ENCODE data around the gene RSPRY1. TPM values are rescaled to one million over a fixed set of nuclear protein-coding genes. Genes with fewer than 3 reads are reported as not detected.

The RSPRY1 gene
- total RNA-seq, 1 donor from 2014 or later, result 36.5 TPM

DNA sequence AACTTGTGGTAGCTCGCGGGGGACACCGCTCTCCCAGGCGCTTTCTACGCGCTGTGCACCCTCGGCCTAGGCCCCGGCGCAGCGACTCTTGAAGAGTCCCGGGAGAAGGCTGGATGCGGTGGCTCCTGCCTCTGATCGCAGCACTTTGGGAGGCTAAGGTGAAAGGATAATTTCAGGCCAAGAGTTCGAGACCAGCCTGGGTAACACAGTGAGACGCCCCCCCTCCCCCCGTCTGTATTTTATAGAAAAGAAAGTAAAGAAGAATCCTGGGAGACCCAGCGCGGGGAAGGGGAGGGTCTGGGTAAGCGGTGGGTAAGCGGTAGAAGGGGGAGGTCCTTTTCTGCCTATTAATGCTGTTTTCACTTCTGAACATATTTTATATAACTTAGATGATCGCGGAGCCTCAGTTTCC is 98.8 kb downstream of the RSPRY1 start:
- Histone ChIP-seq H3K4me1 (ENCODE audit: control insufficient read depth in 3 of 3, insufficient read depth in 3 of 3, low read length in 3 of 3) (peaks cover 0 to 8% (median 7%) of the 10 kb centered on the region in 3 donors), H3K27me3 (ENCODE audit: control insufficient read depth in 3 of 3, insufficient read depth in 3 of 3, low read length in 3 of 3) (peaks cover 17 to 22% (median 18%) of the 10 kb centered on the region in 3 donors), H3K9me3 (ENCODE audit: control insufficient read depth in 3 of 3, low read length in 3 of 3) (no peaks in the 10 kb centered on the region), H3K4me3 (ENCODE audit: low read length in 3 of 3) (peak overlapping the region; percentile 51 to 66 (median 57)), H3K9ac (ENCODE audit: low read depth in 1 of 3, low read length in 3 of 3) (peak overlapping the region in 2 of 3 donors; percentile 53 to 66), H3K36me3 (ENCODE audit: control insufficient read depth in 3 of 3, insufficient read depth in 3 of 3, low read length in 3 of 3) (no peaks in the 10 kb centered on the region), H3K27ac (ENCODE audit: low read depth, low read length) (no peak overlapping the region)

DNA sequence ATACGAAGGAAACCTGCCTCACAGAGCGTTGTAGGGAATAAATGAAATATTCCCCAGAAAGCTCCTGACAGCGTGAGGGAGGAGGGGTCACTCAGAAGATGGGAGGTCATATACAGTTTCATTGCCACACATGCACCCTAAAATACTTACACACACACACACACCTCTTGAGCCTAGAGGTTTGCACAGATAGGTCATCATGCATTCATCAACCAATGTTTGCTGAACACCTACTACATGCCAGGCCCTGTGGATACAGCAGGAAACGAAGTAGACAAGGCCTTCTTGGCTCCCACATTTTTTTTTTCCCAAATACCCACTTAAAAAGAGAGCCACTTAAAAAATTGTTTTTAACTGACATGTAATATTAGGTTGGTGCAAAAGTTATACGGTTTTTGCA is 99.2 kb downstream of the RSPRY1 start:
- H3K27ac ChIP-seq (ENCODE audit: low read depth, low read length), result no peak overlapping the region
- H3K27me3 ChIP-seq (ENCODE audit: control insufficient read depth in 3 of 3, insufficient read depth in 3 of 3, low read length in 3 of 3), result peaks cover 17 to 22% (median 18%) of the 10 kb centered on the region in 3 donors
- H3K4me1 ChIP-seq (ENCODE audit: control insufficient read depth in 3 of 3, insufficient read depth in 3 of 3, low read length in 3 of 3), result peaks cover 0 to 8% (median 7%) of the 10 kb centered on the region in 3 donors
- no peaks in the 10 kb centered on the region for H3K9me3 ChIP-seq (ENCODE audit: control insufficient read depth in 3 of 3, low read length in 3 of 3)
- H3K36me3 ChIP-seq (ENCODE audit: control insufficient read depth in 3 of 3, insufficient read depth in 3 of 3, low read length in 3 of 3), result no peaks in the 10 kb centered on the region
- no peak overlapping the region for H3K4me3 ChIP-seq (ENCODE audit: low read length in 3 of 3)
- no peak overlapping the region for H3K9ac ChIP-seq (ENCODE audit: low read depth in 1 of 3, low read length in 3 of 3)

DNA sequence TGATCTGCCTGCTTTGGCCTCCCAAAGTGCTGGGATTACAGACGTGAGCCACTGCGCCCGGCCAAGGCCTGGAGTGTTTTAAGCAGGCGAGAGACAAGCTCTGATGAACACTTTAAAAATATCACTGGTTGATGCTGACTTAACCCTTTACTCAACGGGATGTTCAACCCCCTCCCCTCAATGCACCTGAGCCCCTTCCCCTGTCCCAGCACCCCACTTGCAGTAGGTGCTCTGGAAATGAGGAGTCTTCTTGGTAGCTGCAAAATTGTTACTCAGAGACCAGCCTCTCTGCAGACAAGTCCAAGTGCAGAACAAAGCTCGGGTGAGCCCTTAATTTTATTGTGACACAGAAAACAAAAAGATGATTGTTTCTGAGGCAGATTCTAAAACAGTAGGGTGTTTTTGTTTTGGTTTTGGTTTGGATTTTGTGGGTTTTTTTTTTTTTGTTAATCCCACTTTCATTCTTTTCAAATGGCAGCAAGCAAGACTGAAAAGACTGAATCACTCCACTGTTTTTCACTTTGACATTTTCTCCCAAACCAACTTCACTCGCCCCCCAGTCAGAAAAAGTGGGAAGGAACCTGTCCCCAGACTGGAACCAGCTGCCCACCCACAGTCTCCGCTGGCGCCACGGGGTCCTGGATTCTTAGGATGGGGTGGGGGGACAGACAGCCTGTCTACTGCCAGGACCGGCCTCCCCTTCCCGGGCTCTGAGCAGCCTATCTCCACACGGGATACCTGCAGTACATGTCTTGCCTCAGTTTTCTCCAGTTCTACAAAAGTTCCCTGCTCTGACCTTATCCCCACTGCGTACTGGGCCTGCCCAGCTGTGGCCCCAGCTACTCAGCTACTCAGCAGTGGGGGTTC is 103.5 kb downstream of the RSPRY1 start:
- Histone ChIP-seq H3K9me3 (ENCODE audit: control insufficient read depth in 3 of 3, low read length in 3 of 3) (no peaks in the 10 kb centered on the region), H3K4me1 (ENCODE audit: control insufficient read depth in 3 of 3, insufficient read depth in 3 of 3, low read length in 3 of 3) (peaks cover 0 to 3% (median 0%) of the 10 kb centered on the region in 3 donors), H3K27me3 (ENCODE audit: control insufficient read depth in 3 of 3, insufficient read depth in 3 of 3, low read length in 3 of 3) (no peaks in the 10 kb centered on the region), H3K4me3 (ENCODE audit: low read length in 3 of 3) (no peak overlapping the region), H3K9ac (ENCODE audit: low read depth in 1 of 3, low read length in 3 of 3) (no peak overlapping the region), H3K27ac (ENCODE audit: low read depth, low read length) (no peak overlapping the region), H3K36me3 (ENCODE audit: control insufficient read depth in 3 of 3, insufficient read depth in 3 of 3, low read length in 3 of 3) (no peaks in the 10 kb centered on the region)

Other genes with a start within 250 kb of the RSPRY1 start
- gene CETP, start 224.4 kb upstream of the RSPRY1 start, total RNA-seq, result 3.1 TPM
- 5.7 TPM for gene NLRC5, start 196.8 kb upstream of the RSPRY1 start, total RNA-seq
- 8.9 TPM for gene CPNE2, start 93.7 kb upstream of the RSPRY1 start, total RNA-seq
- gene PSME3IP1, start 290 bp upstream of the RSPRY1 start, total RNA-seq, result 36.5 TPM
- 37.1 TPM for gene ARL2BP, start 58.9 kb downstream of the RSPRY1 start, total RNA-seq
- under 0.01 TPM for gene PLLP, start 98.3 kb downstream of the RSPRY1 start, total RNA-seq
- not detected for gene CCL22, start 172.5 kb downstream of the RSPRY1 start, total RNA-seq
- gene CX3CL1, start 186.2 kb downstream of the RSPRY1 start, total RNA-seq, result 0.52 TPM
- gene CCL17, start 218.4 kb downstream of the RSPRY1 start, total RNA-seq, result not detected

Measured in skeletal muscle tissue (tissue), 4 donors.